ENCODE results near the gene KCNQ5. TPM values are rescaled to one million over a fixed set of nuclear protein-coding genes. Genes with fewer than 3 reads are reported as not detected.

The KCNQ5 gene
- polyA plus RNA-seq, 1 donor (not counting 4 experiments of a cell fraction or from before 2014, with no cell fraction given) = 3.4 TPM

GRCh38 chr6:73176057-73176456 is 554.2 kb downstream of the KCNQ5 start:
- DNase-seq (ENCODE audit: low read depth, low spot score) = no peak
- Histone ChIP-seq H3K4me3 (ENCODE audit: control insufficient read depth in 2 of 3, extremely low read depth in 1 of 3, insufficient read depth in 2 of 3, low read depth in 1 of 3, low read length in 3 of 3) (no peak overlapping the region), H3K27me3 (ENCODE audit: control insufficient read depth, extremely low read depth, insufficient read depth, low read length) (no peaks in the 10 kb centered on the region), H3K9me3 (ENCODE audit: control insufficient read depth, low read depth, low read length) (no peaks in the 10 kb centered on the region), H3K36me3 (ENCODE audit: control insufficient read depth in 2 of 2, extremely low read depth in 1 of 2, insufficient read depth in 2 of 2, low read length in 2 of 2) (no peaks in the 10 kb centered on the region), H3K4me1 (ENCODE audit: control insufficient read depth, extremely low read depth, insufficient read depth, low read length) (peaks cover 10% of the 10 kb centered on the region), H3K27ac (ENCODE audit: control insufficient read depth, insufficient read depth, low read length) (no peak overlapping the region), H3K4me2 (ENCODE audit: control insufficient read depth, extremely low read depth, insufficient read depth, low read depth, low read length) (no peak overlapping the region), H3K79me2 (ENCODE audit: control insufficient read depth, insufficient read depth, low read length) (no peaks in the 10 kb centered on the region), H4K20me1 (ENCODE audit: control insufficient read depth, extremely low read depth, insufficient read depth, low read length) (no peaks in the 10 kb centered on the region), H2AFZ (ENCODE audit: control insufficient read depth, low read length) (no peak overlapping the region), H3K9me1 (ENCODE audit: control insufficient read depth, extremely low read depth, insufficient read depth, low read length) (peaks cover 5% of the 10 kb centered on the region), H3K9ac (ENCODE audit: control insufficient read depth, extremely low read depth, insufficient read depth, low read length) (no peak overlapping the region)
- FAIRE-seq = no peak
- no peak for TF ChIP-seq CTCF (optimal IDR thresholded peaks at IDR 0.05 in 1 of 3, IDR thresholded peaks at IDR 0.05 in 1 of 3, conservative IDR thresholded peaks at IDR 0.05 in 1 of 3; ENCODE audit: extremely low read depth in 1 of 3, insufficient read depth in 2 of 3, low read length in 3 of 3)
- TF ChIP-seq EZH2 (IDR thresholded peaks at IDR 0.05; ENCODE audit: low read length) = no peak
- dilution Hi-C loops (cut with MboI; ENCODE audit: extremely low pct_ligation_motif_present, low sequenced_read_pairs) = no loop called here

DNA sequence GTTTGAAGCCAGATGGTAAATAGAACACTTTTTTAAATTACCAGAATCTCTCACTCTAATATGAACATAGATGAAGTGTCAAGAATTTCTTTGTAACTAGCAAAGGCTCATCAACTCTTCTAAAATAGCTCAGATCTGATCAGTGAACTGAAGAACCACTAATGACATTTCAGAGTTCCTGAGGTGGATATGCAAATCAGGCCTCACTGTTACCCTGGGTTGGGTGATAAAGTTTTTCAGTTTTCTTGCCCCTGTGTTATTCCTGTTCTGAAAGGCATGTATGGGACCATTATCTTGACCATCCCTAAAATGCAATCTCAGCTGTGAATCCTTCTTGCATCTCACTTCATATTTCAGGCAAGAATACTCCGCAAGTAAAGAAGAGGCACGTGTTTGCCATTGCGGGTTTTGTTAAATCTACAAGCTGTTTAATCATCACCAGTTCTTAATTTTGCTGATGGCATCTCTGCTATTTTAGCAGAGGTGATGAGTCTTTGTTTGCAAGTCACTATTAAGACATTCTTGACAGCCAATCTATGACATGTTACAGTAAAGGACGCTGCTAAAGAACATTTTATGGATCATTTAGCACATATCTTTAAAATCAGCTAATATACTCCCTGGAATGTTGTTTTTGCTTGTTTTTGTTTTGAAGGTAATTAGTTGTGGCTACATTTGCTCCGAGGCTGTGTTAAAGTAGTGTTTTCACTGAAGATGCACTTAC is 555.5 kb downstream of the KCNQ5 start:
- Histone ChIP-seq H3K4me2 (ENCODE audit: control insufficient read depth, extremely low read depth, insufficient read depth, low read depth, low read length) (no peak overlapping the region), H3K9me3 (ENCODE audit: control insufficient read depth, low read depth, low read length) (no peaks in the 10 kb centered on the region), H3K9me1 (ENCODE audit: control insufficient read depth, extremely low read depth, insufficient read depth, low read length) (peaks cover 5% of the 10 kb centered on the region), H3K4me3 (ENCODE audit: control insufficient read depth in 2 of 3, extremely low read depth in 1 of 3, insufficient read depth in 2 of 3, low read depth in 1 of 3, low read length in 3 of 3) (no peak overlapping the region), H2AFZ (ENCODE audit: control insufficient read depth, low read length) (no peak overlapping the region), H3K79me2 (ENCODE audit: control insufficient read depth, insufficient read depth, low read length) (no peaks in the 10 kb centered on the region), H3K36me3 (ENCODE audit: control insufficient read depth in 2 of 2, extremely low read depth in 1 of 2, insufficient read depth in 2 of 2, low read length in 2 of 2) (no peaks in the 10 kb centered on the region), H3K9ac (ENCODE audit: control insufficient read depth, extremely low read depth, insufficient read depth, low read length) (no peak overlapping the region), H3K27ac (ENCODE audit: control insufficient read depth, insufficient read depth, low read length) (no peak overlapping the region), H4K20me1 (ENCODE audit: control insufficient read depth, extremely low read depth, insufficient read depth, low read length) (no peaks in the 10 kb centered on the region), H3K4me1 (ENCODE audit: control insufficient read depth, extremely low read depth, insufficient read depth, low read length) (peaks cover 10% of the 10 kb centered on the region), H3K27me3 (ENCODE audit: control insufficient read depth, extremely low read depth, insufficient read depth, low read length) (no peaks in the 10 kb centered on the region)
- dilution Hi-C loops (cut with MboI; ENCODE audit: extremely low pct_ligation_motif_present, low sequenced_read_pairs) = no loop called here
- no peak for FAIRE-seq
- DNase-seq (ENCODE audit: low read depth, low spot score) = no peak
- TF ChIP-seq CTCF (optimal IDR thresholded peaks at IDR 0.05 in 1 of 3, IDR thresholded peaks at IDR 0.05 in 1 of 3, conservative IDR thresholded peaks at IDR 0.05 in 1 of 3; ENCODE audit: extremely low read depth in 1 of 3, insufficient read depth in 2 of 3, low read length in 3 of 3) (no peak), EZH2 (IDR thresholded peaks at IDR 0.05; ENCODE audit: low read length) (no peak)

Measured in keratinocyte (primary cell).